GM12874 (cell line): ENCODE results near the gene GLYAT.

Source experiments
- TF ChIP-seq, protein P1 (sequence below): IDR thresholded peaks from 2 replicates; pipeline ENCODE4 v1.5.1; 2011; ENCODE audit warnings: low read depth, mild to moderate bottlenecking, control low read depth, low read length, moderate library complexity; ENCODE audit not compliant: insufficient read depth

The GLYAT gene

DNA sequence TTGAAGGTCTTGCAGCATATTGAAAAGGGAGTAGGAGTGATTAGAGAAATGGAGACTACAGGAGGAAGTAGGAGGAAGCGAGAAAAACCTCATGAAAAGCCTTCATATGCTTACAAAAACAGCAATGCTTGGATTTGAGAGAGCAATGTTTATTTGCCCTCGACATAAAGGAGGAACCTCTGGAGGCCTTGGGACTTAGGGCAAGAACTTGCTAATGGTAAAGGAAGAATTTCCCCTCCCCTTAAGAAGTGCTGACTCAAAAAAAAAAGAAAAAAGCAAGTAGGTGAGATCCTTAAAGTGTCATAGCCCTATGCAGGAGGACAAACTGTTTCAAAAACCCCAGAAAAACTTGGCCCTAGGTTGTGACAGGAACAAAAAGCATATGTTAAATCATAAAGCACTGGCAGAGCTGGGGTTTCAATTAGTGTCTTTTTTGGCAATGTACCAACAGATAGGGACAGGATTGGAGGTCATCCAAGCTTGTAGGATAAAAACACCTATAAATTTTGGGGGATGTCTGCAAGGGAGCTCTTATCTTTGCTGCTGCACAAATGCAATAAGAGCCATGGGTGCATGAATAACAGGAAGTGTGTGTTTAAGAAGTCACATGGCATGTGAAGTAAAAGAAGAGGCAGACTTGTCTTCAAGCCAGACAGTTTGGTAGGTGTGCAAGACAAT is 4.9 kb downstream of the GLYAT start:
- TF ChIP-seq, protein P1, sequence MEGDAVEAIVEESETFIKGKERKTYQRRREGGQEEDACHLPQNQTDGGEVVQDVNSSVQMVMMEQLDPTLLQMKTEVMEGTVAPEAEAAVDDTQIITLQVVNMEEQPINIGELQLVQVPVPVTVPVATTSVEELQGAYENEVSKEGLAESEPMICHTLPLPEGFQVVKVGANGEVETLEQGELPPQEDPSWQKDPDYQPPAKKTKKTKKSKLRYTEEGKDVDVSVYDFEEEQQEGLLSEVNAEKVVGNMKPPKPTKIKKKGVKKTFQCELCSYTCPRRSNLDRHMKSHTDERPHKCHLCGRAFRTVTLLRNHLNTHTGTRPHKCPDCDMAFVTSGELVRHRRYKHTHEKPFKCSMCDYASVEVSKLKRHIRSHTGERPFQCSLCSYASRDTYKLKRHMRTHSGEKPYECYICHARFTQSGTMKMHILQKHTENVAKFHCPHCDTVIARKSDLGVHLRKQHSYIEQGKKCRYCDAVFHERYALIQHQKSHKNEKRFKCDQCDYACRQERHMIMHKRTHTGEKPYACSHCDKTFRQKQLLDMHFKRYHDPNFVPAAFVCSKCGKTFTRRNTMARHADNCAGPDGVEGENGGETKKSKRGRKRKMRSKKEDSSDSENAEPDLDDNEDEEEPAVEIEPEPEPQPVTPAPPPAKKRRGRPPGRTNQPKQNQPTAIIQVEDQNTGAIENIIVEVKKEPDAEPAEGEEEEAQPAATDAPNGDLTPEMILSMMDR = no peak

- TF ChIP-seq, protein P1 = no peak
These were observed 12.2 kb downstream of the GLYAT start for GRCh38 chr11:58719406-58720117.

GRCh38 chr11:58712531-58712930 is 19.2 kb downstream of the GLYAT start:
- TF ChIP-seq, protein P1 = no peak

DNA sequence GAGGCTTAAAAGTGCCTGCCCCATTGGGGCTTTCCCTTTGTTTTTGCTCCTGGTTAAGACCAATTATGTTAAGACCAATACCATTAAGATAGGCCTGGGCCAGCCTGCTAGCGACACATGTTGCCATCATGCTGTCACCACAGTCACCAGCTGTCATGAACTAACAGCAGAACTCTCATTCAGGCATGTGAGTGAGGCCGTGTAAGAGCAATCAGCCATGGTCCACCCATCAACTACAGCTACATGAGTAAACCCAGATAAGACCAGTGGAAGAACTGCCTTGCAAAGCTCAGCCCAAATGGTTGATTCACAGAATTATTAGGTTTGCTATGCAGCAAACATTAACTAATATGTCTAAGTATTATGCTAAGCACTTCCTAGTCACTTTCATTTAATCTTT is 19.9 kb downstream of the GLYAT start:
- TF ChIP-seq, protein P1 = no peak

- TF ChIP-seq, protein P1 = no peak
These were observed 24.0 kb downstream of the GLYAT start for GRCh38 chr11:58707767-58708166.

DNA sequence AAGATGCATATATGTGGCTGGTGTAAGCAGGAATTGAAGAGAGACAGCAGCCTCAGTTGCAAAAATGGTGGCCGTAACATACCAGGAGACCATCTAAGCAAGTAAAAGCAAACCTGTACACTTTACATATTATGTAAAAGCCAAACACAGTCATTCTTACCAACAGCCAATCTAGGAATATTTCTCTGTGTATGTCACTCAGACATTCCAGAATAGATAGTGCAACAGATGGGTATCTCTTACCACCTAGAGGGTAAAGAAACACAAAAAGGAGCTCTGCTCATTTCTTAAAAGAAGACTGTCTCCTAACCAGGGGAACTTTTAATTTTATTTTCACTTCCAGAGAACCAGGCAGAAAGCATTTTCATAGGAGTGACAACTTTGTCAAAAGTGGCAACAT is 38.7 kb downstream of the GLYAT start:
- TF ChIP-seq, protein P1 = no peak

- TF ChIP-seq, protein P1 = no peak
These were observed 40.1 kb downstream of the GLYAT start for GRCh38 chr11:58691675-58692074.
